VCaP (cell line): ENCODE results near the gene ZFP14.
A peak's percentile ranks its signal among the peaks of the same experiment; 100 is the strongest.
"Not testable (repeated sequence)": the region's sequence is repeated elsewhere in the genome, so short reads cannot be mapped to it uniquely, and the experiment has no call there.

Experiments used
- H3K27ac ChIP-seq: fragments of 450-650 bp; 2 replicates; pipeline ENCODE4 v1.5.1; 2017
- CTCF ChIP-seq: fragments of 450-650 bp; conservative IDR thresholded peaks from 2 replicates; pipeline ENCODE4 v1.5.1; 2017; ENCODE audit warnings: mild to moderate bottlenecking, moderate library complexity

Gene ZFP14

DNA sequence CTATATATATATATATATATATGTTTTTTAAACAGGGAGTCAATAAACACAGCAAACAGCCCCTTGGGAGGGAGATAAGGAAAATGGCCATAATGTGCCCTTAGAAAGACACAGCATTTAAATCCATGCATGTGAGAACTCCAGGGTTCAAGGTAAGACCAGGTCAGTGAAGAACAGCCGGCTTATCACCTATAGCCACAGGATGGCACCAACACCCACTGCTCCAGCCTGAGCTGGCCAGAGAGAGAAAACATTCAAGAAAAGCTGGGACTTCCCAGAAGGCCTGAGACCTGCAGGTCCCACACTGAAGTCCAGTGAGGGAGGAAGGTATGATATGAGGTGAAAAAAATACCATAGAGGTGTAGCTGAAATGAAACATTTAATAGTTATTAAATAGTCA, 63.8 kb downstream of the ZFP14 start:
- peak; percentile 54 for TF ChIP-seq CTCF
- not testable (repeated sequence) for H3K27ac ChIP-seq

GRCh38 chr19:36314053-36314452, 64.9 kb downstream of the ZFP14 start:
- not testable (repeated sequence) for H3K27ac ChIP-seq

- not testable (repeated sequence) for H3K27ac ChIP-seq
Observed at GRCh38 chr19:36311098-36311760, 67.8 kb downstream of the ZFP14 start.

- not testable (repeated sequence) for H3K27ac ChIP-seq
Observed at GRCh38 chr19:36310416-36310990, 68.5 kb downstream of the ZFP14 start.

DNA sequence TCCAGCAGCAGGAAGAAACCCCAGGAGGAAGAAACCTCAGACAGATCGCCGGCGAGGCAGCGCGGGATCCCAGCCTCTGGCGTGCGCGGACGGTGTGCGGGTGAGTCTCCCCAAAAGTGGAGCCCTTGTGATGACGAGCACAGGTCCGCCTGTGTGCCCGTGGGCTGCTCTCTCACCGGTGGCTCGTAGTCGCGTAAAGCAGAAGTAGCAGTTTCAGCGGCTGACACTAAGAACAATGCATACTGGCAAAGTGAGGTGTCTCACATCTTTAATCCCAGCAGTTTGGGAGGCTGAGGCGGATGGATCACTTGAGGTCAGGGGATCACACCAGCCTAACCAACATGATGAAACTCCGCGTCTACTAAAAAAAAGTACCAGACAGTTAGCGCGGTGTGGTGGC, 69.2 kb downstream of the ZFP14 start:
- not testable (repeated sequence) for H3K27ac ChIP-seq

GRCh38 chr19:36309309-36309708, 69.7 kb downstream of the ZFP14 start:
- not testable (repeated sequence) for H3K27ac ChIP-seq

- not testable (repeated sequence) for H3K27ac ChIP-seq
Observed at GRCh38 chr19:36292317-36292716, 86.7 kb downstream of the ZFP14 start.
